HL-60 (cell line): ENCODE results near the gene HPGD.

Experiments used
- DNase-seq, 2 experiments: peaks; one replicate each; pipeline ENCODE4 v3.0.0-alpha.2; 2010 to 2020; ENCODE audit warnings: low read depth in 1 of 2, low spot score in 1 of 2
- H3K27ac ChIP-seq: fragments of 250-450 bp; sonication (Bioruptor Pico); replicated peaks from 2 replicates; pipeline ENCODE4 v1.5.1; 2020; ENCODE audit warnings: mild to moderate bottlenecking, moderate library complexity
- H3K27me3 ChIP-seq: fragments of 250-450 bp; sonication (Bioruptor Pico); 2 replicates; pipeline ENCODE4 v1.5.1; 2021; ENCODE audit warnings: mild to moderate bottlenecking, moderate library complexity; ENCODE audit not compliant: insufficient read depth, poor library complexity, severe bottlenecking
- H3K4me3 ChIP-seq: replicated peaks from 2 replicates; pipeline ENCODE4 v1.5.1; 2011; ENCODE audit warnings: mild to moderate bottlenecking, control low read depth, low read length; ENCODE audit not compliant: insufficient read depth
- CTCF ChIP-seq: IDR thresholded peaks from one replicate; pipeline ENCODE4 v1.5.1; 2011; ENCODE audit warnings: low read length, control low read depth, inconsistent platforms; ENCODE audit not compliant: insufficient read depth
- GABPA ChIP-seq: IDR thresholded peaks from 2 replicates; pipeline ENCODE4 v1.6.1; 2012; ENCODE audit warnings: low read depth
- POLR2AphosphoS5 ChIP-seq: IDR thresholded peaks from 2 replicates; pipeline ENCODE4 v1.6.1; 2012; ENCODE audit warnings: low read depth
- SPI1 ChIP-seq: IDR thresholded peaks from 2 replicates; pipeline ENCODE4 v1.6.1; 2012; ENCODE audit warnings: low read depth, mild to moderate bottlenecking, borderline replicate concordance
- TF ChIP-seq, protein P1 (sequence below): IDR thresholded peaks from 2 replicates; pipeline ENCODE4 v1.6.1; 2012; ENCODE audit warnings: low read depth; ENCODE audit not compliant: insufficient replicate concordance

HPGD gene

GRCh38 chr4:174538876-174539250, 16.6 kb upstream of the HPGD start:
- Histone ChIP-seq H3K4me3 (no peak overlapping the region), H3K27me3 (no peaks in the 10 kb centered on the region), H3K27ac (no peak overlapping the region)
- TF ChIP-seq POLR2AphosphoS5 (no peak), CTCF (no peak), GABPA (no peak), SPI1 (no peak)
- TF ChIP-seq, protein P1, sequence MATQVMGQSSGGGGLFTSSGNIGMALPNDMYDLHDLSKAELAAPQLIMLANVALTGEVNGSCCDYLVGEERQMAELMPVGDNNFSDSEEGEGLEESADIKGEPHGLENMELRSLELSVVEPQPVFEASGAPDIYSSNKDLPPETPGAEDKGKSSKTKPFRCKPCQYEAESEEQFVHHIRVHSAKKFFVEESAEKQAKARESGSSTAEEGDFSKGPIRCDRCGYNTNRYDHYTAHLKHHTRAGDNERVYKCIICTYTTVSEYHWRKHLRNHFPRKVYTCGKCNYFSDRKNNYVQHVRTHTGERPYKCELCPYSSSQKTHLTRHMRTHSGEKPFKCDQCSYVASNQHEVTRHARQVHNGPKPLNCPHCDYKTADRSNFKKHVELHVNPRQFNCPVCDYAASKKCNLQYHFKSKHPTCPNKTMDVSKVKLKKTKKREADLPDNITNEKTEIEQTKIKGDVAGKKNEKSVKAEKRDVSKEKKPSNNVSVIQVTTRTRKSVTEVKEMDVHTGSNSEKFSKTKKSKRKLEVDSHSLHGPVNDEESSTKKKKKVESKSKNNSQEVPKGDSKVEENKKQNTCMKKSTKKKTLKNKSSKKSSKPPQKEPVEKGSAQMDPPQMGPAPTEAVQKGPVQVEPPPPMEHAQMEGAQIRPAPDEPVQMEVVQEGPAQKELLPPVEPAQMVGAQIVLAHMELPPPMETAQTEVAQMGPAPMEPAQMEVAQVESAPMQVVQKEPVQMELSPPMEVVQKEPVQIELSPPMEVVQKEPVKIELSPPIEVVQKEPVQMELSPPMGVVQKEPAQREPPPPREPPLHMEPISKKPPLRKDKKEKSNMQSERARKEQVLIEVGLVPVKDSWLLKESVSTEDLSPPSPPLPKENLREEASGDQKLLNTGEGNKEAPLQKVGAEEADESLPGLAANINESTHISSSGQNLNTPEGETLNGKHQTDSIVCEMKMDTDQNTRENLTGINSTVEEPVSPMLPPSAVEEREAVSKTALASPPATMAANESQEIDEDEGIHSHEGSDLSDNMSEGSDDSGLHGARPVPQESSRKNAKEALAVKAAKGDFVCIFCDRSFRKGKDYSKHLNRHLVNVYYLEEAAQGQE, result no peak
- DNase-seq, result no peak

DNA sequence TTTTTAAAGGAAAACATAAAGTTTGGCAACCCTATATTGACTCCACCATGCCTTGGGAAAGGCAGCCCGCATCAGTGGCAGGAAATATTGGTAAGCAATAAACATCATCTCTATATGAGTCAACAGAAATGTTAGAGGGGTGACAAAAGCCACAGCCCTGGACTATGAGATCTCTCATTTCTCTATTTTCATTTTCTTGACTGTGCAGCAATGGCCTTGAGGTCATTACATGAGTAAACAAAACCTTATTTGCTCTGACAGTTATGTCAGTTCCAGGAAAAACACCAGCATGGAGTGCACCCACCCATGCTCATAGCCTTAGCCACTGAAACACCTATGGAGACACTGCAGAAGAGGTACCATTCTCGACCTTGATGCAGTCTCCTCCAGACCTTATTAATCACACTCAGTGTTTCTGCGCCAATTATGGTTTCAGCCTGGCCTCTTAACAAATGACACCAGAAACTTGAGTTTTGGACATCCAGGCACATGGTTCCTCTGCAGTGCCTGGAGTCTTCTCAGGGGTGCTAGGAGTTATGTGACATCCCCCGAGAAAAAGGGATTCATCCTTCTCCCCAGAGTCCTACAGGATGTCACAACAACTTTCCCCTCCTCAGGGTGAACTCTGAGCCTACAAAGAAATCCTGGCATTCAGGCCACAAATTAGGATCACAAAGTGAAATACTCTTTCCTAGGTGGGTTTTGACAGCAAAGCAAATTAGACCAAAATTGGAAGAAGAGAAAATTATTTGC, 16.0 kb upstream of the HPGD start:
- DNase-seq, result no peak

DNA sequence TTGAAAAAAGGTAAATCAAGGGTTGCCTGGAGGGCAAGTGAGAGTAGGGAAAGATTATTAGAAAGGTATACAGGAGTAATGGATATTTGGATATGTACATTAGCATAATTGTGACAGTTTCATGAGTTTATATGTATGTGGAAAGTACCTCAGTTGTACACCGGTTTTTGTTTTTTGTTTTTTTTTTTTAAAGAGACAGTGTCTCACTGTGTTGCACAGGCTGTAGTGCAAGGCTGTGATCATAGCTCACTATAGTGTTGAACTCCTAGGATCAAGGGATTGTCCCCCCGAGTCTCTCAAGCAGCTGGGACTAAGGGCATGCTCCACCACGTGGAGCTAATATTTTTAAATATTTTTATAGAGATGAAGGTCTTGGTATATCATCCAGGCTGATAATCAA, 15.3 kb upstream of the HPGD start:
- DNase-seq, result no peak
- no peak overlapping the region for H3K4me3 ChIP-seq
- H3K27me3 ChIP-seq, result no peaks in the 10 kb centered on the region
- TF ChIP-seq GABPA (no peak), POLR2AphosphoS5 (no peak), SPI1 (no peak)
- TF ChIP-seq, protein P1, result no peak
- no peak overlapping the region for H3K27ac ChIP-seq

More for the DNA sequence above, 16.0 kb upstream of the HPGD start:
- Histone ChIP-seq H3K4me3 (no peak overlapping the region), H3K27me3 (no peaks in the 10 kb centered on the region), H3K27ac (no peak overlapping the region)
- TF ChIP-seq CTCF, result no peak
- TF ChIP-seq GABPA, result no peak

DNA sequence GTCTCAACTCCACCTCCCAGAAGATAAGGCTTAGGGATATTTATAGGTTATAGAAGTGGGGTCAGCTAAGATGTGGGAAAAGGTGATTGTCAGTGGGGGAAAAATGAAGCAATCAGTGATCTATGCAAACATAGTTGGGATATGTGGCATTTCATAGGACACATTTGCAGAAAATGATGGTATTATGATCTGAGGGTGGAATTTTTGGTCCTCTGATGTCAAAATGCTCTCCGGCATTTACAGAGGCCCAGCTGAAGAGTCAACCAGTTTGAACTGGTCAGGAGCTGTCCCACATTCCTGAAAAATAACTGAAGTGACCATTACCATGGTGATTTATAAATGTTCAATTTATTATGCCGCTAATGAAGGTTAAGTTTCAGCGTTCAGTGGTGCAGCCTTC, 12.2 kb upstream of the HPGD start:
- no peak for DNase-seq
- TF ChIP-seq GABPA, result no peak
- no peak for TF ChIP-seq POLR2AphosphoS5
- TF ChIP-seq, protein P1, result no peak
- no peak for TF ChIP-seq CTCF
- H3K27me3 ChIP-seq, result no peaks in the 10 kb centered on the region
- no peak overlapping the region for H3K4me3 ChIP-seq
- no peak overlapping the region for H3K27ac ChIP-seq
